NCI-H1436 (cell line): ENCODE data around the gene SPOCK2.

ENCODE experiments used
- DNase-seq: peaks from one replicate; lab custom pipeline; 2025; lab: John Stamatoyannopoulos, UW

SPOCK2 gene

GRCh38 chr10:72011468-72011867 lies 76.9 kb downstream of the SPOCK2 start:
- DNase-seq = no peak

GRCh38 chr10:72011016-72011415 lies 77.3 kb downstream of the SPOCK2 start:
- DNase-seq = no peak

GRCh38 chr10:72010234-72010973 lies 77.9 kb downstream of the SPOCK2 start:
- no peak for DNase-seq

- no peak for DNase-seq
These were observed 78.8 kb downstream of the SPOCK2 start for GRCh38 chr10:72009425-72010081.

- DNase-seq = no peak
These were observed 79.3 kb downstream of the SPOCK2 start for GRCh38 chr10:72009051-72009424.
